Measurements from ENCODE around the gene NEUROD2.

Gene NEUROD2

DNA sequence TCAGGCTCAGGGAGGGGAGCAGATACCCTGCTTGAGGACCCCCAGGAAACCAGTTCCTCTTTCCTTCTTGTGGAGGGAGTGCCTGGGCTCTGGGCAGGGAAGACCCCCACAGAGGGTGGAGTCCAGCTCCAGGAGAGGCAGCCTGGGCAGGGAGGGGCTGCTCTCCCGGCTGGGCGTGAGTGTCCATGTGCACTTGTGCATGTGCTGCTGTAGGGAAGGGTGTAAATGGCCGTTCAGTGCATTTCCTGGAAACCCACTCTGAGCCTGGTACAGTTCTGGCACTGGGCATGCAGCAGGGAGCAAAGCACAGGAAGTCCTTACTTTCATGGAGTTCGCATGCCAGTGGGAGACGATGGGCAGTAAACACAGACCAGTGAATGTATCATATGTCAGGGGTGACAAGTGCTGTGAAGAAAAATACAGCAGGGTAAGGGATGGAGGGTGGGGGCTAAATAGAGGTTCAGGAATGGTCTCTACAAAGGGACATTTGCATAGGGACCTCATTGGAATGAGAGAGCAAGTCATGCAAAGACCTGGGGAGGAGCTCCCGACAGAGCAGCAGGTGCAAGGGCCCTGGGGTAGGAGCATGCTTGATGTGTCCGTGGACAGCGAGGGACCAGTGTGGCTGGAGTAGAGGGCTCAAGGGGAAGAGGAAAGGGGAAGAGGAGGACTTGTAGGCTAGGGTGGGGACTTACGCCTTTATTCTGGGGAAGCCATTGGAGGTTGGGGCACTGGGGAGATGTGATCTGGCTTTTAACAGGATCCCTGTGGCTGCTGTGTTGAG lies 34.8 kb upstream of the NEUROD2 start:
- Histone ChIP-seq H3K27ac (ENCODE audit: insufficient read depth, low read depth, low read length, poor library complexity, severe bottlenecking) (no peak overlapping the region), H3K36me3 (ENCODE audit: control insufficient read depth, insufficient read depth, low read length) (no peaks in the 10 kb centered on the region), H3K4me1 (ENCODE audit: control insufficient read depth, insufficient read depth, low read length) (peaks cover 26% of the 10 kb centered on the region), H3K9me3 (ENCODE audit: control insufficient read depth, low read length) (no peaks in the 10 kb centered on the region), H3K4me3 (ENCODE audit: insufficient read depth, low read depth, low read length) (no peak overlapping the region), H3K27me3 (ENCODE audit: control insufficient read depth, insufficient read depth, low read length, poor library complexity, severe bottlenecking) (no peaks in the 10 kb centered on the region)
- WGBS, 2 experiments, result 91 to 93% methylated on average over 9 of the region's 9 CpGs

- Histone ChIP-seq H3K27ac (ENCODE audit: insufficient read depth, low read depth, low read length, poor library complexity, severe bottlenecking) (no peak overlapping the region), H3K4me3 (ENCODE audit: insufficient read depth, low read depth, low read length) (no peak overlapping the region), H3K27me3 (ENCODE audit: control insufficient read depth, insufficient read depth, low read length, poor library complexity, severe bottlenecking) (no peaks in the 10 kb centered on the region), H3K36me3 (ENCODE audit: control insufficient read depth, insufficient read depth, low read length) (no peaks in the 10 kb centered on the region), H3K9me3 (ENCODE audit: control insufficient read depth, low read length) (no peaks in the 10 kb centered on the region), H3K4me1 (ENCODE audit: control insufficient read depth, insufficient read depth, low read length) (peaks cover 26% of the 10 kb centered on the region)
- 88 to 92% methylated on average over 7 of the region's 7 CpGs for WGBS, 2 experiments
Measured at GRCh38 chr17:39641883-39642282, 34.2 kb upstream of the NEUROD2 start.

DNA sequence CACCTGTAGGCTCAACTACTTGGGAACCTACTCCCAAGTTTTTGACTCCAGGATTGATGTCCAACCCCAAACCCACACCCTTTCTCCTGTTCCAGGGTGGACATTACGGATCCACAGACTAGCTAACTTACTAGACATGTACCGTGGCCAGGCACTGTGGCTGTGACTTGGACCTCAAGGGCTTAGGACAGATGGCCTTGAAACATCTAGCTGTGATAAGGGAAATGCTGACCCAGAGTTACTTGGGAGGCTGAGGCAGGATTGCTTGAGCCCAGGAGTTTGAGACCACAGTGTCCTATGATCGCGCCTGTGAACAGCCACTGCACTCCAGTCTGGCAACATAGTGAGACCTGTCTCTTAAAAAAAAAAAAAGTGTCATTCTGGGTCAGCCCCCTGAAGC lies 33.4 kb upstream of the NEUROD2 start:
- Histone ChIP-seq H3K27ac (ENCODE audit: insufficient read depth, low read depth, low read length, poor library complexity, severe bottlenecking) (no peak overlapping the region), H3K36me3 (ENCODE audit: control insufficient read depth, insufficient read depth, low read length) (no peaks in the 10 kb centered on the region), H3K9me3 (ENCODE audit: control insufficient read depth, low read length) (no peaks in the 10 kb centered on the region), H3K4me1 (ENCODE audit: control insufficient read depth, insufficient read depth, low read length) (peaks cover 32% of the 10 kb centered on the region), H3K4me3 (ENCODE audit: insufficient read depth, low read depth, low read length) (no peak overlapping the region), H3K27me3 (ENCODE audit: control insufficient read depth, insufficient read depth, low read length, poor library complexity, severe bottlenecking) (no peaks in the 10 kb centered on the region)
- WGBS, 2 experiments, result 94% methylated on average over 4 of the region's 4 CpGs

- Histone ChIP-seq H3K9me3 (ENCODE audit: control insufficient read depth, low read length) (no peaks in the 10 kb centered on the region), H3K27ac (ENCODE audit: insufficient read depth, low read depth, low read length, poor library complexity, severe bottlenecking) (no peak overlapping the region), H3K36me3 (ENCODE audit: control insufficient read depth, insufficient read depth, low read length) (no peaks in the 10 kb centered on the region), H3K4me1 (ENCODE audit: control insufficient read depth, insufficient read depth, low read length) (peaks cover 37% of the 10 kb centered on the region), H3K27me3 (ENCODE audit: control insufficient read depth, insufficient read depth, low read length, poor library complexity, severe bottlenecking) (no peaks in the 10 kb centered on the region), H3K4me3 (ENCODE audit: insufficient read depth, low read depth, low read length) (no peak overlapping the region)
- 75 to 83% methylated on average over 4 of the region's 4 CpGs for WGBS, 2 experiments
Measured at GRCh38 chr17:39640591-39641031, 32.9 kb upstream of the NEUROD2 start.

- H3K4me3 ChIP-seq (ENCODE audit: insufficient read depth, low read depth, low read length), result no peak overlapping the region
- H3K27me3 ChIP-seq (ENCODE audit: control insufficient read depth, insufficient read depth, low read length, poor library complexity, severe bottlenecking), result no peaks in the 10 kb centered on the region
- H3K27ac ChIP-seq (ENCODE audit: insufficient read depth, low read depth, low read length, poor library complexity, severe bottlenecking), result no peak overlapping the region
- WGBS, 2 experiments, result 73 to 75% methylated on average over 11 of the region's 11 CpGs
- no peaks in the 10 kb centered on the region for H3K9me3 ChIP-seq (ENCODE audit: control insufficient read depth, low read length)
- H3K36me3 ChIP-seq (ENCODE audit: control insufficient read depth, insufficient read depth, low read length), result no peaks in the 10 kb centered on the region
- H3K4me1 ChIP-seq (ENCODE audit: control insufficient read depth, insufficient read depth, low read length), result peaks cover 37% of the 10 kb centered on the region
Measured at GRCh38 chr17:39639566-39640458, 32.1 kb upstream of the NEUROD2 start.

DNA sequence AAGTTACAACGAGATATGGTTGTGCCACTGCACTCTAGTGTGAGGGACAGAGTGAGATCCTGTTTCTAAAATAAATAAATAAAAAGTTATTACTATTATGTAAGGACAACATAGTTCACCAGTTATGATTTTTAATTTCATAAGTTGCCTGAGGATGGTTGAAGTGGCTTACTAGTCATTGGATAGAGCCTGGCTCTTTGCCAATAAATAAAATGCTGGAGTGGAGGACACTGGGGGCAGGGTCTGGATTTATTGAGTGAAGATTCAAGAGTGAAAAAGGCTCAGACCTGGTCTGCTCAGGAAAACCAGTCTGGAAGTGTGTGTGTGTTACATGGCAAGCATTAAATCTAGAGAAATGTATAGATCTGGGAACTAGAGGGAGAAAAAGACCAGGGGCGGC lies 31.3 kb upstream of the NEUROD2 start:
- Histone ChIP-seq H3K36me3 (ENCODE audit: control insufficient read depth, insufficient read depth, low read length) (no peaks in the 10 kb centered on the region), H3K9me3 (ENCODE audit: control insufficient read depth, low read length) (no peaks in the 10 kb centered on the region), H3K27me3 (ENCODE audit: control insufficient read depth, insufficient read depth, low read length, poor library complexity, severe bottlenecking) (no peaks in the 10 kb centered on the region), H3K4me3 (ENCODE audit: insufficient read depth, low read depth, low read length) (no peak overlapping the region), H3K4me1 (ENCODE audit: control insufficient read depth, insufficient read depth, low read length) (peaks cover 35% of the 10 kb centered on the region), H3K27ac (ENCODE audit: insufficient read depth, low read depth, low read length, poor library complexity, severe bottlenecking) (no peak overlapping the region)
- 91 to 94% methylated on average over 2 of the region's 2 CpGs for WGBS, 2 experiments

DNA sequence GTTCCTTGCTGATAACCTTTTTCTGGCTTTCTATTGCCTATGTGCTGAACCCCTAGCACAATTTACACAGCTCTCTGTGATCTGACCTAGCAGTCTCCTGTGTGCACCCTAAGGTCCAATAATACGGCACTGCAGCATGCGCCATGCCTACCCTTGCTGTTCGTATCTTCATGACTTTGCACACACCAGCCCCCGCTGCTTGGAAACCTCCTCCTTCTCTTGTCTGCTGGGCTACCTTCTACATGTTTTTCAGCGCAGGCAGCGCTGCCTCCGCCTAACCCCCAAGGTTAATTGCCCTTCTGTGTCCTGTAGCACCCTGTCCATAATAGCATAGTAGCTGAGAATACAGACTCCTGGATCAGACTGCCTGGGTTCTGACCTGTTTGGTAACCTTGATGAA lies 30.6 kb upstream of the NEUROD2 start:
- no peaks in the 10 kb centered on the region for H3K27me3 ChIP-seq (ENCODE audit: control insufficient read depth, insufficient read depth, low read length, poor library complexity, severe bottlenecking)
- H3K4me1 ChIP-seq (ENCODE audit: control insufficient read depth, insufficient read depth, low read length), result peaks cover 35% of the 10 kb centered on the region
- H3K36me3 ChIP-seq (ENCODE audit: control insufficient read depth, insufficient read depth, low read length), result no peaks in the 10 kb centered on the region
- H3K27ac ChIP-seq (ENCODE audit: insufficient read depth, low read depth, low read length, poor library complexity, severe bottlenecking), result no peak overlapping the region
- WGBS, 2 experiments, result 95% methylated on average over 7 of the region's 7 CpGs
- no peak overlapping the region for H3K4me3 ChIP-seq (ENCODE audit: insufficient read depth, low read depth, low read length)
- H3K9me3 ChIP-seq (ENCODE audit: control insufficient read depth, low read length), result no peaks in the 10 kb centered on the region

GRCh38 chr17:39636927-39637736 lies 29.4 kb upstream of the NEUROD2 start, which contains the start of gene STARD3:
STARD3 (plus strand) TSS chr17:39637144; CDS start chr17:39653532, 16,388 bp downstream.
- H3K27me3 ChIP-seq (ENCODE audit: control insufficient read depth, insufficient read depth, low read length, poor library complexity, severe bottlenecking), result no peaks in the 10 kb centered on the region
- H3K9me3 ChIP-seq (ENCODE audit: control insufficient read depth, low read length), result no peaks in the 10 kb centered on the region
- WGBS, 2 experiments, result 0 to 1% methylated on average over 68 of the region's 69 CpGs
- H3K36me3 ChIP-seq (ENCODE audit: control insufficient read depth, insufficient read depth, low read length), result no peaks in the 10 kb centered on the region
- no peak within 1 kb of the TSS for H3K27ac ChIP-seq (ENCODE audit: insufficient read depth, low read depth, low read length, poor library complexity, severe bottlenecking)
- peaks cover 35% of the 10 kb centered on the region for H3K4me1 ChIP-seq (ENCODE audit: control insufficient read depth, insufficient read depth, low read length)
- peak within 1 kb of the TSS; percentile 69 for H3K4me3 ChIP-seq (ENCODE audit: insufficient read depth, low read depth, low read length)

DNA sequence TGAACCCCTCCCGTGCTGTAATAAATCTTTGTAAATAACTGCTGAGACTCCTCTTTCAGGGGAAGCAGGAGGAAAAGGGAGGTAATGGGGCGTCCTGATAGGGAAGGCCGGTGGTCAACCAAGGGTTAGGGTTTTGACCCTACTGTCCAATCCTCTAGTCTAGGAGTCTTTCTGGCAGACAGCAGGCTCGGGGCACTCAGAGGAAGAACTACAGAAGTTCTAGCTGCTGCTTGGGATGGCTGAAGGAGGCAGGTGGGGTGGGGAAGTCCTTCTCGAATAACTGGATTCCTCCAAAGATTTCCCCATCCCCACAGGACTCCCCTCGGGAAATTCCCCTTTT lies 28.8 kb upstream of the NEUROD2 start:
- Histone ChIP-seq H3K4me1 (ENCODE audit: control insufficient read depth, insufficient read depth, low read length) (peaks cover 35% of the 10 kb centered on the region), H3K36me3 (ENCODE audit: control insufficient read depth, insufficient read depth, low read length) (no peaks in the 10 kb centered on the region), H3K27me3 (ENCODE audit: control insufficient read depth, insufficient read depth, low read length, poor library complexity, severe bottlenecking) (no peaks in the 10 kb centered on the region), H3K27ac (ENCODE audit: insufficient read depth, low read depth, low read length, poor library complexity, severe bottlenecking) (no peak overlapping the region), H3K9me3 (ENCODE audit: control insufficient read depth, low read length) (no peaks in the 10 kb centered on the region), H3K4me3 (ENCODE audit: insufficient read depth, low read depth, low read length) (peak overlapping the region; percentile 69)
- WGBS, 2 experiments, result 45 to 51% methylated on average over 6 of the region's 6 CpGs

Data from ectodermal cell (in vitro differentiated cells).